ENCODE results near the gene BNIP5.

BNIP5 gene

GRCh38 chr6:36336779-36337241 lies at the start of gene BNIP5:
TSS of gene BNIP5 (minus strand) at chr6:36336888. CDS start at chr6:36330690, 6,198 bp downstream.
- H3K4me3 ChIP-seq (ENCODE audit: low read length), result no peak within 1 kb of the TSS
- TF ChIP-seq ZNF274 (IDR thresholded peaks at IDR 0.05; ENCODE audit: low read depth, low read length), result no peak

- H3K4me3 ChIP-seq (ENCODE audit: low read length), result no peak overlapping the region
- TF ChIP-seq ZNF274 (IDR thresholded peaks at IDR 0.05; ENCODE audit: low read depth, low read length), result no peak
Observed at GRCh38 chr6:36384095-36384494, 47.4 kb upstream of the BNIP5 start.

DNA sequence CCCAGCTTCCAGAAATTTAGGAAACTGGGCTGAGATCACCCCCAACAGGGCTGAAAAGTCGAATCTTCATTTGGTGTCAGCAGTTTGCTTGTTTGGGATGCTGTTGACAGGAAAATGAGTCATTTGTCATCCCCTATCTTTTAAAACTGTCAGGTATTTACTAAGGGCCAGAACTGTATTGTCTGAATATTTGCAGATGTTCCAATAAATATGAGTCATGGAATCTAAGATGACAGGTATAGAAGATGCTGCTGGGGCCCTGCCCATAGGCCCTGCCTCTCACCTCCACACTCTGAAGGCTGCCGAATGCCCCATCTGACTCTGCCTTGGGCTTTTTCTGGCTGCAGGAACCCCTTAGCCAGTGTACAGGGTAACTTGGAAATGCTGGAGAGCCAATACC lies 46.9 kb upstream of the BNIP5 start:
- no peak overlapping the region for H3K4me3 ChIP-seq (ENCODE audit: low read length)
- TF ChIP-seq ZNF274 (IDR thresholded peaks at IDR 0.05; ENCODE audit: low read depth, low read length), result no peak

- H3K4me3 ChIP-seq (ENCODE audit: low read length), result no peak overlapping the region
- TF ChIP-seq ZNF274 (IDR thresholded peaks at IDR 0.05; ENCODE audit: low read depth, low read length), result no peak
Observed at GRCh38 chr6:36382976-36383375, 46.3 kb upstream of the BNIP5 start.

DNA sequence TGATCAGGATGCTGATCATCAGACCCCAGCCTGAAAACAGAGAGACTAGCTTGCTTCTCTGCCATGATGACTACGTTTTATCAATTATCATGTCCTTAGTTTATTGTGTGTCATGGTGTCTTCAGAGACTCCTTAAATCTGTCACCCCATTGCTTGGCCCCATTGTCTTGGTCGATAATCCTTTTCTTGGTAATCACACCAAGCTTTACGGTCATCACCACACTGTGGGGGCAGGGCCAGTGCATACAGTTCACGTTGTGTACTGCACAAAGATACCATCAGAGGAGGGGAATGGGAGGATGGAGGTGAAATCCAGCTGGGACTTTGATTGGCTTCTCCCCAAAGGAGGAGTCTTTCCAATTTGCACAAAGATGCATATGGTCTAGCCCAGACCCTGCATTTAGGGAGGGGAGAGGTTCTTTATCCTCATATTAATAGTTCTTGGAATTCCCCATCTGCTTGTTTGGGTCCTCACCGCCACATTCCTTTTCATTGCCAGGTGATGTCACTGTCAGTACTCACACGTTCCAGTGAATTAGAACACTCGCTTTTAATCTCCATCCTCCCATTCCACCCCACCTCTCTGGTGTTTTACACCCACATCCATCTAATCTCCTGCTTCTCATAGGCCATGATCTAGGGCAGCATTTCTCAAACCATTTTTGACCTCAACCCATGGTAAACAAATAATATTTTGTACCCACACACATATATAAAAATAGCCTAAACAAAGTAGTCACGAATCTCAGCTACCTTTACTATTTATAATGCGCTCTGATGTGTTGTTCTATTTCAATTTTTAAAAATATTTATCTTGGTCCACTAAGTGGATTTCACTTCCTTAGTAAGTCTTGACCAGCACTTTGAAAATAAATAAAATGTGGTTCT lies 45.1 kb upstream of the BNIP5 start:
- H3K4me3 ChIP-seq (ENCODE audit: low read length), result no peak overlapping the region
- no peak for TF ChIP-seq ZNF274 (IDR thresholded peaks at IDR 0.05; ENCODE audit: low read depth, low read length)

DNA sequence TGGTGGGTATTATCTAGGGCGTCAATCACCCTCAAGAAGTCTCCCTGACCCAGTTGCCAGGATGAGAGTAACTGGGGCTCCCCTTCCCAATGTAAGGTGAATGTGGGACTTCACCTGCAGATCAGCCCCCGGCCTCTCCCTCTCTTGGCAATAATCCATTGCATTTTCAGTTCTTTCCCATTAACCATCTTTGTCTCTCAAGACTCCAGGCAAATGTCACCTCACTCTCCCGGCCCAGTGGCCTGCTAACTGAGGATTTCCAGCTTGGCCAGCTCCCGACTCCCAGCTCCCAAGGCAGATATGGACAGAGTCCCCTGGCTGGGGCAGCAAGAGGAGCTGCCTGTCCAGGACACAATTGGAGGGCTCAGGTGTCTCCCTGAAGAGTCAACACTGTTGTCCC lies 43.5 kb upstream of the BNIP5 start:
- no peak overlapping the region for H3K4me3 ChIP-seq (ENCODE audit: low read length)
- TF ChIP-seq ZNF274 (IDR thresholded peaks at IDR 0.05; ENCODE audit: low read depth, low read length), result no peak

DNA sequence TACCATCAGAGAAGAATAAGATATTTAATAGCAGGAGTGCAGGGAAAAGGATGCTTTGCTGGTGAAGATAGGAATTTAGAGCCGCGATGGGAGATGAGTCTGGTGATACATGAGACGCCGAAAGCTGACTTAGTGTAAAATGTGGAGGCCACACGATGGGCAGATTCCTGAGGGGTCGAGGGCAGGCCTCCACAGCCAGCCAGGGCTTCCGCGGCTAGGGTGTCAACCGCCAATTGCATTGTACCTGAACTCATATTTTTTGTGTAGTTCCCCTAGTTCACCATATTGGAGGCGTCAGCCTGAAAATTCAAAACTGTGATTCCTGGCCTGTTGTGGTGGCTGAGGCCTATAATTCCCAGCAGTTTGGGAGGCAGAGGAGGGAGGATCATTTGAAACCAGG lies 42.2 kb upstream of the BNIP5 start:
- no peak overlapping the region for H3K4me3 ChIP-seq (ENCODE audit: low read length)
- TF ChIP-seq ZNF274 (IDR thresholded peaks at IDR 0.05; ENCODE audit: low read depth, low read length), result no peak

DNA sequence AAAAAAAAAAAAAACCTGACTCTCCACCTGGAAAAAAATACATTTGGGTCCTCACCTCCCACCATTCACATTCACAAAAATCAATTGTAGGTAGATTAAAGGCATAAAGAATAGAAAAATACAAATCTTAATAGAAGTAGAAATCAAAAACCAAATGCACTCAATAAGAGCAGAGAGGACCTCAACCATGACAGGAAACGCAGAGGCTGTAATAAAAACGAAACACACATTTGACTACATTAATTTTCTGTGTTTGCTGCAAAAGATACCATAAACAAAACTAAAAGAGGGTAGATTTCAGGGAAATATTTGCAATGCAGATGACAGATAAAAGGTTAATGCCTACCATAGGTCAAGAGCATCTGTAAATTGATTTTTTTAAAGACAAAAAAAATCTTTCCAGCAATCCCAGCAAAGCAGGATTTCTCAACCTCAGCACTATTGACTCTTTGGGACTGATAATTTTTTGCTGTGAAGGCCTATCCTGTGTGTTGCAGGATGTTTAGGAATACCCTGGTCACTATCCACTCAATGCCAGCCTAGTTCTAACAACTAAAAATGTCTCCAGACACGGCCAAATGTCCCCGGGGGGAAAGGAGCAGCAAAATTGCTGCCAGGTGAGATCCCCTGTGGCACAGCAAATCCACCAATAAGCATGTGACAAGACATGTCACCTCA lies 41.7 kb upstream of the BNIP5 start:
- no peak for TF ChIP-seq ZNF274 (IDR thresholded peaks at IDR 0.05; ENCODE audit: low read depth, low read length)

DNA sequence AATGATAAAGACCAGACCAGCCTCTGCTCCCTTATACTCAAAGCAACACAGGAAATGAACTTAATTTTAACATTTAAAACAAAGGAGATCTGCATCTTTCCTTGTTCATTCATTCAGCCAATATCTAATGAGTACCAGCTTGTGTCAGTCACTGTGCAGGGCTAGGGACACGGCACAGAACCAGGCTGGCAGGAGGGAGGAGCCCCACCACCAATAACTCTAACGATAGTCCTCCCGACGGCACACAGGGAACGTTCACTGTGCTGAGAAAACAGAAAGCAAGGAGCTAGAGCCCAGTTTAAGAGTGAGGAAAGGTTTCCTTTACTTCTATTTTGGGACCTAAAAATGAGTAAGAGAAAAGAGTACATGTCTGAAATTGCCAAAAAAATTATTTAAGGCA lies 40.9 kb upstream of the BNIP5 start:
- no peak for TF ChIP-seq ZNF274 (IDR thresholded peaks at IDR 0.05; ENCODE audit: low read depth, low read length)
- no peak overlapping the region for H3K4me3 ChIP-seq (ENCODE audit: low read length)

More for the DNA sequence above, 41.7 kb upstream of the BNIP5 start:
- no peak overlapping the region for H3K4me3 ChIP-seq (ENCODE audit: low read length)

DNA sequence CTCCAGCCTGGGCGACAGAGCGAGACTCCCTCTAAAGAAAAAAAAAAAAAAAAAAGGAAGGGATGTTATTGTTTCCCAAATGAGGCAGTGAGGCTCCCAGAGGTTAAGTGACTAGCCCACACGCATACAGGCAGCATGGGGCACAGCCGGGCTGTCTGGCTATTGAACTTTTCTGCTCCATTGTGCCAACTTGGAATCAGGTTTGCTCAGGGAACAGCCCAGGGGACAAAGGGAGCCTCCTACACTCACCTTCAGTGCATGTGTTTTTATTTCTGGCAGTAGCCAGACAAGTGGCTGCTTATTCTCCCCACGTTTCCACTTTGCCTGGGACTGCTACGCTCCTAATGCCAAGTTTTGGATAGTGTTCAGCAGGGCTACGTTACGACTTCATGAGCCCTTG lies 40.1 kb upstream of the BNIP5 start:
- no peak overlapping the region for H3K4me3 ChIP-seq (ENCODE audit: low read length)

GRCh38 chr6:36376183-36376582 lies 39.5 kb upstream of the BNIP5 start:
- TF ChIP-seq ZNF274 (IDR thresholded peaks at IDR 0.05; ENCODE audit: low read depth, low read length), result no peak
- no peak overlapping the region for H3K4me3 ChIP-seq (ENCODE audit: low read length)

More for the DNA sequence above, 40.1 kb upstream of the BNIP5 start:
- no peak for TF ChIP-seq ZNF274 (IDR thresholded peaks at IDR 0.05; ENCODE audit: low read depth, low read length)

GRCh38 chr6:36375644-36376155 lies 39.0 kb upstream of the BNIP5 start:
- TF ChIP-seq ZNF274 (IDR thresholded peaks at IDR 0.05; ENCODE audit: low read depth, low read length), result no peak
- H3K4me3 ChIP-seq (ENCODE audit: low read length), result no peak overlapping the region

DNA sequence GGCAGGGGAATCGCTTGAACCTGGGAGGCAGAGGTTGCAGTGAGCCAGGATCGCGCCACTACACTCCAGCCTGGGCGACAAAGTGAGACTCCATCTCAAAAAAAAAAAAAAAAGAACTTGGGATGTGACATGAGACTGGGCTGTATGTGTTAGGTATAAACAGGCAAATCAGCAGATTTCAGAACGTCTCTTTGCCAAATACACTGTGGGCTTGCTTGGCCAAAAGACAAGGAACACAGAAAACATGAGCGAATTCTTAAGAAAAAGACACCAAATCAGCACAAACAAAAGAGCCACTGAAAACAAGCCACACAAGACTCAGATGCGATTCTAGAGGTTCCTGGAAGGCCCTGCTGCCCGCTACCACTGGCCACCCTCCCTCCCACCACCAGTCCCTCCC lies 38.3 kb upstream of the BNIP5 start:
- TF ChIP-seq ZNF274 (IDR thresholded peaks at IDR 0.05; ENCODE audit: low read depth, low read length), result no peak
- no peak overlapping the region for H3K4me3 ChIP-seq (ENCODE audit: low read length)

GRCh38 chr6:36374194-36374593 lies 37.5 kb upstream of the BNIP5 start:
- no peak overlapping the region for H3K4me3 ChIP-seq (ENCODE audit: low read length)
- TF ChIP-seq ZNF274 (IDR thresholded peaks at IDR 0.05; ENCODE audit: low read depth, low read length), result no peak

Data from GM08714 (cell line).